ENCODE data around the gene CCDC34.

DNA sequence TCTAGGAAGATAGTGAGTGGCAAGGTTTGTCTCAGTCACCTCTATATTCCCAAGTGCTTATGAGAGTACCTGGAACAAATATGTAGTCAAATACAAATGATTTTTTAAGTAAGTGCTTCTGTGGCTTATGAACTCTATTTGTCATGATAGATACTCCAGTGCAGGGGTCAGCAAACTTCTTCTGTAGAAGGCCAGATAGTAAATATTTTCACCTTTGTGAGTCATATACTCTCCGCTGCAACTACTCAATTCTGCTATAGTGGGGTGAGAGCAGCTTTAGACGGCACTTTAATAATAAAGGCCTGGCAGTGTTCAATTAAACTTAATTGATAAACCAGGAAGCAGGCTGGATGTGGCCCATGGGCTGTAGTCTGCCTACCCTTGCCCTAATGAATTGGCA is 12.4 kb upstream of the CCDC34 start:
- no peak for TF ChIP-seq POLR2A (IDR thresholded peaks at IDR 0.05)
- no peak for TF ChIP-seq CTCF (IDR thresholded peaks at IDR 0.05)

Data from testis (tissue), 2 donors.